Measurements from ENCODE around the gene TIMP3.

Gene TIMP3

DNA sequence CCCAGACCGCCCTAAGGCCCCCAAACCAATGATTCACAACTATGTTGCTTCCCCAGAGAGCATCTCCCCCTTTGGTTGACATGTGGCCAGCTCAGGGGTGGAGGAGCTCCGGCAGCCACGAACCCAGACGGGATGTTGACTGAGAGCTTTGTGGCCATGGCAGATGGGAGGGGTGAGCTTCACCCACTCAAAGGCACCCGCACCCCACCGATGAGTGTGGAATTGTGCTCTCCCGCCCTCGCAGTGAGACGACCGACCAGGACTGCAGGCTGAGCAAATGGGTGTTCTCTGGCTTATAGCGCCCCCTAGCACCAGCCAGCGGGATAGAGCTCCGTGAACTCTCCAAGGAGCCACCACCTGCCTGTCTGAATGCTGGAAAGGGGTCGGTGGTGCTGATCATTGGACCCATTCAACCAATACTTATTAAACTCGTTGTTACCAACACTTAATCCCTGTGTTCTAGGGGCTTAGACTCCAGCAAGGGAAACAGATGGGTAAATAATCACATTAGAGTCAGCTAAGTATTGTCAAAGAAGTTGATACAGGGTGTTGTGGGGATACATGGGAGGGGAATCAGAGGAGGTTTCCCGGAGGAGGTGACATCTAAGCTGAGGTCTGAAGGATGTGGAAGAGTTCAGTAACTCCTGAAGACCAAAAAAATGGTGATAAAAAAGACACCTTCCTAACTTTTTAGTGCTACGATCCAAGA is 4.5 kb upstream of the TIMP3 start:
- H3K27ac Mint-ChIP-seq: no peak overlapping the region
- no peak overlapping the region for H3K4me3 Mint-ChIP-seq
- peaks cover 9% of the 10 kb centered on the region for H3K4me1 Mint-ChIP-seq
- peaks cover 56% of the 10 kb centered on the region for H3K27me3 Mint-ChIP-seq
- peak; percentile 84 for ATAC-seq
- no peaks in the 10 kb centered on the region for H3K9me3 Mint-ChIP-seq
- DNase-seq: peak; percentile 52 to 62

DNA sequence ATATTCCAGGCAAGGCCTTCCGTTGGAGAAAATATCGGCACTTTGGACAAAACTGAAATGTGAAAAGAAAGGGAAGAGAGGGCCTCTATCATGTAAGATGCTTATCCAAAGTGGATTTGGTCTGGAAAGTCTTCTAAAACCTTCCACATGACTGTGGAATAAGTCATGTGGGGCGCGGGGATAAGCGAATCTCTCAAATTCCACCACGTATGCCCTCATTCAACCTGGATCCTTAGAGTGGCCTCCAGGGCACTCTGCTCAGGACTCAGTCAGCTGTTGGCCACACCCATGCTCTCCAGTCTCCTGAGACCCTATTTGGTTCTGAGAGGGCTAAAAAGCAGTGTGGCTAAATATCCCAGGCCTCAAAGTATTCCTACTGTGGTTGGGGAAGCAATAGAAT is 2.0 kb upstream of the TIMP3 start:
- ATAC-seq (no peak), DNase-seq (no peak)
- Mint-ChIP-seq H3K4me3 (no peak overlapping the region), H3K27me3 (peaks cover 81% of the 10 kb centered on the region), H3K4me1 (peaks cover 18% of the 10 kb centered on the region), H3K27ac (no peak overlapping the region), H3K9me3 (no peaks in the 10 kb centered on the region)

DNA sequence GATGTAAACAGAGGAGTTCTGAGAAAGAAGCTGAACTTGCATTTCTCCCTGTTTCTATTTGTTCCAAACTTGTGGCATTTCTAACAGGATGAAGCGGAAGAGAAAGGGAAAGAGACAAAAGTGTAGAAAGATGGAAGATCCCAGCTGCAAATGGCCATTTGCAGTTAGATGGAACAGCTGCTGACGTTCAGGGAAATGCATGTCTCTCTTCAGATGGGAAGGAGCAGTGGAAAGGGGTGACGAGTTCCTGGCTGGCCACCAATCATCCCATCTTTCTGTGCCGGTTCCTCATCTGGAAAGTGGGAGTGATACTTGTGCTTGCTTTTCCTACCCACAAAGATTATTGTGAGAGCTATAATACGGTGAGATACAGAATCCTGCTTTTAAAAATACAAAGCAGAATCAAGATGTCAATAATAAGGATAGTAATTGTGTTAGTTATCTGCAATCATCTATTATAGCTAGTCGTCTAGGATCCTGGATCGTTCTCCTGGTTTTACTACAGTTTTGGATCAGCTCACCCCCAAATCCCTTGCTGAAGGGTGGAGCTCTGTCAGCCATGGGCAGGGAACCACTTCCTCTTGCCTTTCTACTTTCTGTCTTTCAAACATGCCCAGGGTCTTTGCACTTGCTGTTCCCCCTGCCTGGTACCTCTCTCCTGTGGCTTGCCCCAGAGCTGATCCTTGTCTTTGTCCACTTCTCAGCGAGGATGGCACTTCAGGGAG is 1.2 kb upstream of the TIMP3 start:
- H3K27me3 Mint-ChIP-seq: peaks cover 85% of the 10 kb centered on the region
- H3K27ac Mint-ChIP-seq: no peak overlapping the region

DNA sequence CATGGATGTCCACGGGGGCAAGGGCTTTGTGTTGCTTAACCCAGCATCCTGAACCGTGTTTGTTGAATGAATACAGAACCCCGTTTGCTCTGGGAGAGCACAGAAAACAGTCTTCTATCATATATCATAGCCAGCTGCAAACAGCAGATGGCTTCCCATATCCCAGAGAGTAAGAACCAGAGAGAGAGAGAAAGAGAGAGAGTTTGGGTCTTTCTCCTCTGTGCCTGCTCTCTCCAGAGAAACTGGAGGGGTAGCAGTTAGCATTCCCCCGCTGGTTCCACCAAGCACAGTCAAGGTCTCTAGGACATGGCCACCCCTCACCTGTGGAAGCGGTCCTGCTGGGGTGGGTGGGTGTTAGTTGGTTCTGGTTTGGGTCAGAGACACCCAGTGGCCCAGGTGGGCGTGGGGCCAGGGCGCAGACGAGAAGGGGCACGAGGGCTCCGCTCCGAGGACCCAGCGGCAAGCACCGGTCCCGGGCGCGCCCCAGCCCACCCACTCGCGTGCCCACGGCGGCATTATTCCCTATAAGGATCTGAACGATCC is 440 bp upstream of the TIMP3 start:
- H3K4me1 Mint-ChIP-seq: peaks cover 18% of the 10 kb centered on the region
- H3K9me3 Mint-ChIP-seq: no peaks in the 10 kb centered on the region
- peak overlapping the region; percentile 24 to 39 for H3K4me3 Mint-ChIP-seq
- no peak overlapping the region for H3K27ac Mint-ChIP-seq
- ATAC-seq (no peak), DNase-seq (peak in 1 of 2 donors; percentile 2)
- H3K27me3 Mint-ChIP-seq: peaks cover 85% of the 10 kb centered on the region

More for the DNA sequence above, 1.2 kb upstream of the TIMP3 start:
- Mint-ChIP-seq H3K4me3 (no peak overlapping the region), H3K9me3 (no peaks in the 10 kb centered on the region), H3K4me1 (peaks cover 18% of the 10 kb centered on the region)
- ATAC-seq (no peak), DNase-seq (no peak)

DNA sequence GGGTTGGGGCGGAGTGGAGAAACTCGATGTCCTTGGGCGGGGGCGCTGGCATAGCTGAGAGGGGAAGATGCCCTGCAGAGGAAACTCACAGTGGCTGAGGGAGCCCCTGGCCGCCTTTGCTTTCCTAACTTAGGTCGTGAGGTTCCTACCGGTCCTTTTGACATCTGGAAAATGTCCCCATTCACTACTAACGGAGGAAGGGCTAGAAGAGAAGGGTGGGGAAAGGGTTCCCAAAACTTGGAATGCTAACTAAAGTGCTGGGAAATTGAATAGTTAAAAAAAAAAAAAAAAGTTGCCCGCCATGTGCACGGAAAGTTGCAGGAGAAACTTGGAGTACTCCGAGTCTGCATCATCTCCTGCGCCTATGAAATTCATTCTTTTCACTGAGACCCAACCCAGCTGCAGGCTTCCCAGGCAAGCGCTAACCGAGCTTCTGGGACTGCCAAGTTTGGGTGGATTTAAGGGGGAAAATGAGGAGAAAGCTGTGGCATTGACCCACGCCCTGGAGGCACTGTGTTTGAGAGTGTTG is 796 bp downstream of the TIMP3 start:
- Mint-ChIP-seq H3K9me3 (no peaks in the 10 kb centered on the region), H3K27me3 (peaks cover 79% of the 10 kb centered on the region), H3K4me1 (peaks cover 11% of the 10 kb centered on the region), H3K4me3 (peak overlapping the region; percentile 22 to 72), H3K27ac (peak overlapping the region in 1 of 2 donors; percentile 54)
- ATAC-seq: no peak
- DNase-seq: no peak

DNA sequence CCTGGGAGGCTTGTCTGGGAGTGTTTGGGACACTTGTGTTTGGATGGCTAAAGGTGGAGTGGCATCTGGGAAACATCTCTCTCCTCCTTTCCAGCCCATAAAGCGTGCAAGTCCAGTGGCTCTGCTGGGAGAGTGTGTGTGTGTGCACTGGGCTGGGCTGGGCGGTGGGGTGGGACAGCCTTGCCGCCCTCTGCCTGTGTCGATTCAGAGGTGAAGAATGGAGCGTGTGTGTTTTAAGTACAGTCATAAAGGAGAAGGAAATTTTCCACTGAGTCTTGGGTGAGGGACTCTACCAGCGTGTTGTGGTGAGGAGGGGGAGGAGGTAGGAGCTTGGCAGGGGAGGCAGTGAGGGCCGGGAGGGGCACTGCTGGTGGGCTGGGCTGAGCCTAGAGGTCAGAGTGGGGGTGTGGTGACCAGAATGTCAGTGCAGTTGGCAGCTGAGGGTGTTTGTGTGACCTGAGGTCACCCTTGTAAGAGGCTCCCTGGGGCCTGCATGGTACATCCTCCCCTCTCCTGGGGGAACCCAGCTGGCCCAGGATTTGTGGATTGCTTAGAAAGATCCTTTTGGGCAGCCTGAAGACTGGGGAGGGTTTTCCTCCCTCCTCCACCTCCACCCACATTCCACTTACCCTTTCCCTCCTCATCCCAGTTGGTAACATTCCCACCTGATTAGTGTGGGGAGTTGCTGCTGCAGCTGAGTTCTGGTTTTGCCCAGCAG is 1.7 kb downstream of the TIMP3 start:
- peaks cover 78% of the 10 kb centered on the region for H3K27me3 Mint-ChIP-seq
- no peak for DNase-seq

DNA sequence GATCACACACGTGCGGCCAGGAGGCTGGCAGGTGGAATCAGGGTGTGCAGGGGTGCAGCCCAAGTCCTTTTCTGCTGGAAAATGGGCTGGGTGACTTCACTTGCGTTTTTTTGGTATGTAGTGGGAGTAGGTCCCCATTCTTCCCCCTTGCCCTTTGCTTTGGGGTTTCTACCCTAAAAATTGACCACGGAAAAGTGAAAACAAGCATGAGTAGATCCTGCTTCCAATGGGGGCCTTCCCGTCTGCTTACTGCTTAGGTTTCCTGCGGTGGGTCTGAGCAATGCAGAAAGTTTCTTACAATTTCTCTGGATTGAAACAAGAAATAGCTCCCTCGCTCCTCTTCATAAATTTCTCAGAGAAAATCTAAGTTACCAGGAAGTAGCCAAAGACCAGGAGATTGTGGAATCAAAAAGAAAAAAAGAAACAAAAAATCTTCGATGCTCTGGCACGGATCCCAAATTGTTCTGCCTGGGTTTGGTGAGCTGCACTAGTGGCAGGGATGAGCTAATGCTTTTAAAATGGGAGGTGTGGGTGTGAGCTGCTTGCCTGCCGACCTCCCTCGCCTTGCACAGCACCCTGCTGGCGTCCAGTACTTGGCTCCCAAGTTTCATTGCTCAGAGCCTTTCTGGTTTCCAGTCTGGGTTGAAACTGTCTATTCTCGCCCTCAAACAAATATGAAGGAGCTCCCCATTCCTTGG is 2.4 kb downstream of the TIMP3 start:
- ATAC-seq (no peak), DNase-seq (no peak)
- Mint-ChIP-seq H3K4me3 (no peak overlapping the region), H3K9me3 (no peaks in the 10 kb centered on the region), H3K4me1 (peaks cover 11% of the 10 kb centered on the region), H3K27ac (no peak overlapping the region), H3K27me3 (peaks cover 72% of the 10 kb centered on the region)

More for the DNA sequence above, 1.7 kb downstream of the TIMP3 start:
- ATAC-seq: no peak
- H3K4me1 Mint-ChIP-seq: peaks cover 11% of the 10 kb centered on the region
- H3K9me3 Mint-ChIP-seq: no peaks in the 10 kb centered on the region
- no peak overlapping the region for H3K4me3 Mint-ChIP-seq
- H3K27ac Mint-ChIP-seq: no peak overlapping the region

DNA sequence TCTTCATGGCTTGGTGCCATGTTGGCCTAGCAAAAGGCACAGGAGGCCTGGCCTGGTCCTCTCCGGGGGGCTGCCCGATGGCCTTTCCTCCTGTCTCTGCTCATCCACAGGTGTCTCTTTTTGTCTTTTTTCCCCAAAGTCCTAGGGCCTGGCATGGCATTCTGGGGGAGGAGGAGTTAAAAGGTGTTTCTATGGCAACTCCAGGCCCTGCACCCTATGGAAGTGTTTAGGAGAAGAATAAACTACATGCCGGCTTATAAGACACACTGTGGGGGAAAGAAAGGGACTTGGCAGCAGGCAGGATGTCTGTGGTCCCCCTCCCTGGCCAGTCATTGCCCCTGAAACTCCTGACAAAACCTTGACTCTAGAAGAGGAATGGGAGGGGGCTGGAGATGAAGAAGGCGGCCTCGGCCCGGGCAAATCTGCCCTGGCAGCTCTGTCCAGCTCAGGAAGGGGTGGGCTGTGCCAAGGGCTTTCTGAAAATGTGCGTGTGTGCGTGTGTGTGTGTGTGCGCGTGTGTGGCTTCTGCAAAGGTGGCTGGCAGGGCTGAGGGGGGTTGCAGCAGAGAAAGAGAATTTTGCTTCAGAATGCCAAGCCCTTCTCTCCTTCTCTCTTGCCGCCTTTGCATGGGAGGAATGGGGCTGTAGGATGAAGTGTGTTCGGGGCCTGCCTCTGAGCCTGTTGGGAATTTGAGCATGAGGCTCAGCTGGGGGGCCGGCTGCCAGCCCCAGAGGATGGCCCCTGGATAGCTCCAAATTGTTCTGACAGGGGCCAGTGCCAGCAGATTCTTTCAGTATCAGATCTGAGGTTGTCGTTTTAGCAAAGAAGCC is 3.2 kb downstream of the TIMP3 start:
- Mint-ChIP-seq H3K27ac (no peak overlapping the region), H3K4me3 (no peak overlapping the region), H3K27me3 (peaks cover 64% of the 10 kb centered on the region), H3K9me3 (no peaks in the 10 kb centered on the region), H3K4me1 (peaks cover 11% of the 10 kb centered on the region)
- DNase-seq (no peak), ATAC-seq (no peak)

DNA sequence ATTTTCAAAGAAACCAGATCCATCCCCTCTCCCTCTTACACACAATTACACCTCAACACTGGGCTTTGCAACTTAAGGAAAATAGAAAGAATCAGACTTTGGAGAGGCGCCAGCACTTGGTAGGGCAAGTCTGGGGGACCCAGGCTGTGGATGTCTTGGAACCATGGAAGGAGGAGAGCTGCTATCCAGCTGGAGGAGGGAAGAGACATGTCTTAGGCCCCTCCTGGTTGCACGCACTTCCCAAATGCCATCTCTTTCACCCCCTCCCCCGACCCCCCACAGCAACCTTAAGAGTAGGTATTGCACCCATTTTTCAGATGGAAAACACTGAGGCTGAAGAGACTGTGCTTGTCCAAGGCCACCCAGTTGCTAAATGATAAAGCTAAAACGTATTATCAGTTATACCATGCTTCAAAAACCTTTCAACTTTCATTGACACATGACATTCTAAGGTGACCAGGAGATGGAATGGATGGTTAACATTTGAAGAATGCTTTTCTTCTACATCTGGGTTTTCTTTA is 3.9 kb downstream of the TIMP3 start:
- ATAC-seq (no peak), DNase-seq (no peak)
- Mint-ChIP-seq H3K27me3 (peaks cover 57% of the 10 kb centered on the region), H3K9me3 (no peaks in the 10 kb centered on the region), H3K27ac (peak overlapping the region in 1 of 2 donors; percentile 37), H3K4me3 (no peak overlapping the region), H3K4me1 (peaks cover 11% of the 10 kb centered on the region)

DNA sequence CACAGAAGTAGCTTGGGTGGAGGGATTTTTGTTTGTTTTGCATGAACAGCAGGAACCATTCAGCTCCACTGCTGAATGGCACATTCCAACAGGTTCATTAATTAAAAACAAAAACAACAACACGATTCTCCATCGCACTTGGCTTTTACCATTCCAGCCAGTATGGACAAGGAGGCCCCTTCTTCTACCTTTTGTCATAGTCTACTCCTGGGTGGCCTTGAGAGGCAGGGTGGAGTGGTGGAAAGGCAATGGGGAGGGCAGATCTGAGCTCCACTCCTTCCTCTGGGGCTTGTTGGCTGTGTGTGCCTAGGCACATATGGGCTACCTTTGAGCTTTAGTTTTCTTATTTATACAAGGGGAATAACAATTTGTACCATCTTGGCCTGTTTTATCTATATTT is 4.8 kb downstream of the TIMP3 start:
- Mint-ChIP-seq H3K9me3 (no peaks in the 10 kb centered on the region), H3K4me1 (peaks cover 11% of the 10 kb centered on the region), H3K27me3 (peaks cover 48% of the 10 kb centered on the region), H3K27ac (no peak overlapping the region), H3K4me3 (no peak overlapping the region)
- ATAC-seq: no peak
- no peak for DNase-seq

DNA sequence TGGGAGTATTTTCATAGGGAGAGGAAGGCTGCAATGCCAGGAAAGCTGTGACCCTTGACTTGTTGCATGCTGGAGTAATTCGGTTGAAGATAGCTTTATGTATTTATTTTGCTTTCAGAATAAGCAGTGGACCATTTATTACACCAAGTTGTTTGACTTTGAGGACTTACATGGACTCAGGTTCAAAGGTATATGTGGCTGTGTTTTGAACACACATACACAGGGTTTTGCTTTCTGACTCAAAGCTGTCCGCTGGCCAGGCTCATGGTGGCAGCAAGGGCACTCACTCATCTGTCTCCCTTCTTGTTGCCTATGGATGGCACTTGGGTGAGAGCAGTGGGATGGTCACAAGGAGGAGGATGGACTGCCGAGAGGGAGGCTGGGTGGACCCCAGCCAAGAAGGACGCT is 6.5 kb downstream of the TIMP3 start:
- Mint-ChIP-seq H3K27me3 (peaks cover 34% of the 10 kb centered on the region), H3K9me3 (no peaks in the 10 kb centered on the region), H3K27ac (no peak overlapping the region), H3K4me1 (peaks cover under 1% of the 10 kb centered on the region), H3K4me3 (no peak overlapping the region)
- ATAC-seq (no peak), DNase-seq (no peak)

DNA sequence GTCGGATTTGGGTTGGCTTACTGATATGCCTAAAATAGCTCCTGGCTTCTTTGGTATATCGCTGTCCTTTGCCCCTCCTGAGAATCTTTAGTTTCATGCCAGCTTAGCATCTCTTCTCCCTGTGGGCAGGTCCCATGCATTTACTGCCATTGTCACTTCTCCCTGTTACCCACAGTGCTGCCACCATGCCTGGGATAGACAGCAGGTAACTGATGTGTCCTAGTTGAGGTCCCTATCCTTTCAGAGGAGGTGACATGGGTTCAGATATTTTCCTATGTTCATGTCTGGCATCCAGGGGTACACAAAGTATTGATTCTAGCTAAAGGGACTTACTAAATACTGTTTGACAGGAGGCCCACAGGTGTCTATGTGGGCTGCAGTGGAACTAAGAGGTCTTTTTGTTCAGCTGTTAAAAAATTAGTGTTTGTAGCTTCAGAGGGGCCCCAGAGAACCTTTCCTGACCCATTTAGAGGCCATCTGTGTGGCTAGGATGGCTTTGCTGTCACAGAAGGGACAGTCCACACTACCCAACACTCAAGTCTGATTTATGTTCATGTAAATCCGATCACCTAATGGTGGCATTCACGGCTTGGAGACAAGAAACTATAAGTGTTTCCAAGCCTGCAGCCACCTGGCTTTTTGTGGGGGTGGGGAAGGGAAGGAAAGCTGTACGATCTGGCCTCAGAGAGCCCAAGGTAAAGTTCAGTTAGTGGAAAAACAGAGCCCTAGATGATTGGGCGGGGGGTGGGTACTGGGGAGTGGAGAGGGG is 8.5 kb downstream of the TIMP3 start:
- peaks cover 15% of the 10 kb centered on the region for H3K27me3 Mint-ChIP-seq
- ATAC-seq (no peak), DNase-seq (no peak)
- no peaks in the 10 kb centered on the region for H3K4me1 Mint-ChIP-seq
- no peak overlapping the region for H3K4me3 Mint-ChIP-seq
- no peaks in the 10 kb centered on the region for H3K9me3 Mint-ChIP-seq
- no peak overlapping the region for H3K27ac Mint-ChIP-seq

DNA sequence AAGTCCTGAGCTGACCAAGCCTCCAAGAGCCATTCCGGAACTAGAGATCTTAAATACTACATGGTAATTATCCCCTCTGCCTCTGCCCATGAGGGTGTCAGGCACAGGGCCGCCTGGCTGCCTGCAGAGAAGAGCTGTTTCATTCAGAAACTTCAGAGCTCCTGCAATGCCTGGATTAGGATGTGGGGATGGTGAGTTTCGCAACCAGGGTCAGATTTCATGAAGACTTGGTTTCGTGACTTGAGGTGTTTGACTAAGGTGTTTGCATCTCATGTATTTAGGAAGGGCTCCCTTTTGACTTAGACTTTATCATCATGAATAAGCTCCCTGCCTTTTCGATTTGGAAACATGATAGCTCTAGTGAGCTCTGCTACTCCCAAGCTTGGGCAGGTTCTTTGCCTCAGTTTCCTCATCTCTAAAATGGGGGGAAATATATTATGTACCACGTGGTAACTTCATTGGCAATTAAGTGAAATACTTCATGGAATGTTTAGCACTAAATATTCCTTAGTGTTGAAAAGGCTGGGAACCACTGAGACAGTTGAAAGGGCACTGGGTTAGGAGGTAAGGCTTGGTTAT is 9.1 kb downstream of the TIMP3 start:
- Mint-ChIP-seq H3K9me3 (no peaks in the 10 kb centered on the region), H3K4me3 (no peak overlapping the region), H3K27ac (no peak overlapping the region), H3K27me3 (peaks cover 8% of the 10 kb centered on the region), H3K4me1 (no peaks in the 10 kb centered on the region)
- DNase-seq (no peak), ATAC-seq (no peak)

Data from stimulated activated naive CD8-positive, alpha-beta T cell treated with anti-CD3 and anti-CD28 coated beads, Interleukin-15, amount 100 ng/mL, for 72 hours (primary cell).